Astrocyte of the spinal cord (primary cell): ENCODE data around the gene IRF2BPL.

Source experiments
- DNase-seq: peaks from one replicate; pipeline ENCODE4 v3.0.0; 2011; ENCODE audit warnings: low read depth, low spot score
- H3K4me3 ChIP-seq: 2 replicates; pipeline ENCODE4 v1.5.1; 2011; ENCODE audit warnings: low read depth, mild to moderate bottlenecking, low read length, moderate library complexity
- CTCF ChIP-seq: IDR thresholded peaks from 2 replicates; pipeline ENCODE4 v1.5.1; 2012; ENCODE audit warnings: low read depth, mild to moderate bottlenecking, low read length, inconsistent platforms
- in situ Hi-C: cut with HindIII; loops from 2 replicates; pipeline ENCODE4 v1.10.0; 2017; ENCODE audit warnings: low sequenced_read_pairs

Gene IRF2BPL

DNA sequence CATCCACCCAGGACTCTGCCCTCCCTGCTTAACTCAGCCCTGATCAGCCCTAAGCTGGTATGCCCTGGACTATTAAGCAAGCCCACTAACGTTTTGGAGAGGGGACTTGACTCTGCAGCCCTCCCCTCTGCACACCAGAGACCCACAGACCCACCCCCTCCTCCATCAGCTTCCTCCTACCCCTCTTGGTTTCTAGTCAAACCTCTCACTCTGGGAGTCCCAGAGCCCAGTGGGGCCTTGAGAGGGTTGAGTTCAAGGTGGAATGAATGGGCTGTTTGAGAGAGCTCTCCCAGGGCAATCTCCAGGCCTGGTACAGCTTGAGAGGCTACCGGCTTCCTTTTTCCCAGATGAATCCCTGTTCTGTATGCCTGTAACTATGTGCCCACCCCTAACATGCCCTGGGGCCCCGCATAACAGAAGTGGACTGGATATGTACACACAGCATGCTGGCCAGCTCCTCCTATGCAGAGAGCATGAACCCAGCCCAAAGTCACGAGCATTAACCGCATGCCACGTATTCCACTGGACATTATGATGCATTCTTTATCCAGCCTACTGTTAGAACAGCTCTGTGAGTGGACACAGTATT is 43.6 kb downstream of the IRF2BPL start:
- in situ Hi-C loops: no loop called here
- DNase-seq: peak; percentile 23
- no peak for TF ChIP-seq CTCF
- no peak overlapping the region for H3K4me3 ChIP-seq

DNA sequence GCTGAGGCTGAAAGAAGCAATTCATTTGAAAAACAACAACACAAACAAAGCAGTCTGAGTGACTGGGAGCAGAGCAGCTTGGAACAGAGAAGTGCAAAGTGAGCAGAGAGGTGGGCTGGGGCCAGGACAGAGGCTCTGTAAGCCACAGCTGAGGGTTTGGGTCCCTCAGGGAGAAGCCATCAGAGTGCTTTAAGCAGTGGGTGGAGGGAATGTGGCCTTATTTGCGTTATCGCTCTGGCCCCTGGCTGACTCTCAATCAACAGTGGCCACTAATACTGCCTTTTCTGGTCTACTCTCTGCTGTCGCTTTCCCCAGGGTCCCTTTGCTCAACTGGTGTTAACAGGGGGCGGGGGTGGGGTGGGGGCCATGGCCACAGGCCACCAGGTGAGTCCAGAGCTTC is 44.2 kb downstream of the IRF2BPL start:
- DNase-seq: no peak
- in situ Hi-C loops: no loop called here
- TF ChIP-seq CTCF: no peak
- H3K4me3 ChIP-seq: no peak overlapping the region

GRCh38 chr14:76981670-76982069 is 46.8 kb downstream of the IRF2BPL start:
- DNase-seq: no peak
- in situ Hi-C loops: no loop called here
- H3K4me3 ChIP-seq: no peak overlapping the region
- TF ChIP-seq CTCF: no peak

- TF ChIP-seq CTCF: no peak
- no peak overlapping the region for H3K4me3 ChIP-seq
- DNase-seq: peak; percentile 51
- in situ Hi-C loops: no loop called here
These were observed 50.5 kb downstream of the IRF2BPL start for GRCh38 chr14:76977793-76978720.

DNA sequence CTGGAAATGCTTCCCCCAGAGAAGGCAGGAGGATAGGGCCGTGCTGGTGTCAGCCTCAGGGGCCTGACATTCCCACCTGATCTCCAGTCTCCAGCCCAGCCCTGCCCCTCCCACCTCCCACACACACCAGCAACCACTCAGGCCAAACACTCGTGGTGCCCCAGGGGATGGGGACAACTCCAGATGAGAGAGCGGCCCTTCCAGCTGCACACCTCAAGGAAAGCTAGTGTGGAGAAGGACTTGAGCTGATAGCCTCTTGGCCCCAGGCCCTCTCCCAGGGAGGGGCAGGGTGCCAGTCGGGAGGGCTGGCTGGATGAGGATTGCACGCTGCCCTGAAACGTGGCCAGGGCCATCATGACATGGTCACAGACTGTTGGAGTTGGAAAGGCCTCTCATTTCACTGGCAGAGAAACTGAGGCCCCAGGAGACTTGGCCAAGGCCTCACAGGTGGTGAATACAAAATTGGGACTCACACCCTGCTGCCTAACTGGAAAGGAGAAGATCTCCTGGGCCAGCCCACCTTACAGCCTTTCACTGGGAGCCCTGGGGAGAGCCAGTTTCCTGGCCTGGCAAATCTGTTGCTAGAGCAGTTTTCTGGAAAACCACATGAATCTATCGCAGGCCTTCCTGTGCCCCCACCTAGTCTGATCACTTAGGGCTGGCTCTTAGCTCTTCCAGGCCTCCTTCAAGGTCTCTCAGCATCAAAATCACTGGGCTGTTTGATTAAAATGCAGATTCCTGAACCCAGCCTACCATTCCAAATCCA is 52.1 kb downstream of the IRF2BPL start:
- in situ Hi-C loops: no loop called here

More for the DNA sequence above, 52.1 kb downstream of the IRF2BPL start:
- no peak overlapping the region for H3K4me3 ChIP-seq
- TF ChIP-seq CTCF: no peak
- DNase-seq: no peak
